ENCODE measurements around the gene CRB2.

The CRB2 gene

GRCh38 chr9:123414204-123414603 is 58.2 kb downstream of the CRB2 start:
- no peaks in the 10 kb centered on the region for H3K36me3 ChIP-seq (replicated peaks; ENCODE audit: insufficient read depth, low read length)
- no peaks in the 10 kb centered on the region for H3K9me2 ChIP-seq (replicated peaks; ENCODE audit: insufficient read depth, low read length)
- H3K27ac ChIP-seq (ENCODE audit: low read length) = no peak overlapping the region
- no peaks in the 10 kb centered on the region for H3F3A ChIP-seq (ENCODE audit: insufficient read depth, low read length)
- H3K4me1 ChIP-seq (ENCODE audit: low read length) = no peaks in the 10 kb centered on the region
- no peak overlapping the region for H3K4me2 ChIP-seq (ENCODE audit: low read depth, low read length)
- H3K79me2 ChIP-seq (ENCODE audit: low read length) = no peaks in the 10 kb centered on the region
- no peak overlapping the region for H3K4me3 ChIP-seq (ENCODE audit: low read length)
- no peak for DNase-seq
- H3K9ac ChIP-seq (ENCODE audit: low read length) = no peak overlapping the region
- H2AFZ ChIP-seq (ENCODE audit: low read length) = no peak overlapping the region
- TF ChIP-seq, protein P1, sequence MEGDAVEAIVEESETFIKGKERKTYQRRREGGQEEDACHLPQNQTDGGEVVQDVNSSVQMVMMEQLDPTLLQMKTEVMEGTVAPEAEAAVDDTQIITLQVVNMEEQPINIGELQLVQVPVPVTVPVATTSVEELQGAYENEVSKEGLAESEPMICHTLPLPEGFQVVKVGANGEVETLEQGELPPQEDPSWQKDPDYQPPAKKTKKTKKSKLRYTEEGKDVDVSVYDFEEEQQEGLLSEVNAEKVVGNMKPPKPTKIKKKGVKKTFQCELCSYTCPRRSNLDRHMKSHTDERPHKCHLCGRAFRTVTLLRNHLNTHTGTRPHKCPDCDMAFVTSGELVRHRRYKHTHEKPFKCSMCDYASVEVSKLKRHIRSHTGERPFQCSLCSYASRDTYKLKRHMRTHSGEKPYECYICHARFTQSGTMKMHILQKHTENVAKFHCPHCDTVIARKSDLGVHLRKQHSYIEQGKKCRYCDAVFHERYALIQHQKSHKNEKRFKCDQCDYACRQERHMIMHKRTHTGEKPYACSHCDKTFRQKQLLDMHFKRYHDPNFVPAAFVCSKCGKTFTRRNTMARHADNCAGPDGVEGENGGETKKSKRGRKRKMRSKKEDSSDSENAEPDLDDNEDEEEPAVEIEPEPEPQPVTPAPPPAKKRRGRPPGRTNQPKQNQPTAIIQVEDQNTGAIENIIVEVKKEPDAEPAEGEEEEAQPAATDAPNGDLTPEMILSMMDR (IDR thresholded peaks at IDR 0.05; ENCODE audit: low read length) = no peak
- TF ChIP-seq EZH2phosphoT487 (IDR thresholded peaks at IDR 0.05; ENCODE audit: low read length) (no peak), EZH2 (optimal IDR thresholded peaks at IDR 0.05; ENCODE audit: low read depth, low read length) (no peak)
- no peaks in the 10 kb centered on the region for H3K9me3 ChIP-seq (replicated peaks; ENCODE audit: insufficient read depth, low read length)
- no peaks in the 10 kb centered on the region for H3K27me3 ChIP-seq (replicated peaks; ENCODE audit: insufficient read depth, low read length)
- no peaks in the 10 kb centered on the region for H4K20me1 ChIP-seq (ENCODE audit: insufficient read depth, low read length)

- TF ChIP-seq EZH2 (optimal IDR thresholded peaks at IDR 0.05; ENCODE audit: low read depth, low read length) (no peak), EZH2phosphoT487 (IDR thresholded peaks at IDR 0.05; ENCODE audit: low read length) (no peak)
- TF ChIP-seq, protein P1 (IDR thresholded peaks at IDR 0.05; ENCODE audit: low read length) = no peak
- H3K9me3 ChIP-seq (replicated peaks; ENCODE audit: insufficient read depth, low read length) = no peaks in the 10 kb centered on the region
- no peaks in the 10 kb centered on the region for H3K9me2 ChIP-seq (replicated peaks; ENCODE audit: insufficient read depth, low read length)
- H3K27ac ChIP-seq (ENCODE audit: low read length) = no peak overlapping the region
- H4K20me1 ChIP-seq (ENCODE audit: insufficient read depth, low read length) = no peaks in the 10 kb centered on the region
- no peaks in the 10 kb centered on the region for H3K4me1 ChIP-seq (ENCODE audit: low read length)
- no peaks in the 10 kb centered on the region for H3F3A ChIP-seq (ENCODE audit: insufficient read depth, low read length)
- DNase-seq = no peak
- H3K36me3 ChIP-seq (replicated peaks; ENCODE audit: insufficient read depth, low read length) = no peaks in the 10 kb centered on the region
- no peaks in the 10 kb centered on the region for H3K79me2 ChIP-seq (ENCODE audit: low read length)
- no peak overlapping the region for H3K4me3 ChIP-seq (ENCODE audit: low read length)
- H3K27me3 ChIP-seq (replicated peaks; ENCODE audit: insufficient read depth, low read length) = no peaks in the 10 kb centered on the region
- no peak overlapping the region for H2AFZ ChIP-seq (ENCODE audit: low read length)
- no peak overlapping the region for H3K4me2 ChIP-seq (ENCODE audit: low read depth, low read length)
- no peak overlapping the region for H3K9ac ChIP-seq (ENCODE audit: low read length)
Measured at GRCh38 chr9:123414936-123415930, 59.2 kb downstream of the CRB2 start.

- TF ChIP-seq, protein P1 (IDR thresholded peaks at IDR 0.05; ENCODE audit: low read length) = no peak
- TF ChIP-seq EZH2phosphoT487 (IDR thresholded peaks at IDR 0.05; ENCODE audit: low read length) = no peak
- TF ChIP-seq EZH2 (optimal IDR thresholded peaks at IDR 0.05; ENCODE audit: low read depth, low read length) = no peak
- Histone ChIP-seq H3K27ac (ENCODE audit: low read length) (no peak overlapping the region), H3K9me2 (replicated peaks; ENCODE audit: insufficient read depth, low read length) (no peaks in the 10 kb centered on the region), H3K4me3 (ENCODE audit: low read length) (no peak overlapping the region), H2AFZ (ENCODE audit: low read length) (no peak overlapping the region), H3K9me3 (replicated peaks; ENCODE audit: insufficient read depth, low read length) (no peaks in the 10 kb centered on the region), H3K4me1 (ENCODE audit: low read length) (no peaks in the 10 kb centered on the region), H3K4me2 (ENCODE audit: low read depth, low read length) (no peak overlapping the region), H3K36me3 (replicated peaks; ENCODE audit: insufficient read depth, low read length) (no peaks in the 10 kb centered on the region), H3K79me2 (ENCODE audit: low read length) (no peaks in the 10 kb centered on the region), H3F3A (ENCODE audit: insufficient read depth, low read length) (no peaks in the 10 kb centered on the region), H4K20me1 (ENCODE audit: insufficient read depth, low read length) (no peaks in the 10 kb centered on the region), H3K9ac (ENCODE audit: low read length) (no peak overlapping the region), H3K27me3 (replicated peaks; ENCODE audit: insufficient read depth, low read length) (no peaks in the 10 kb centered on the region)
- DNase-seq = no peak
Measured at GRCh38 chr9:123416176-123416575, 60.2 kb downstream of the CRB2 start.

Measured in MM.1S (cell line).